Gastroesophageal sphincter (tissue), 3 donors: ENCODE results near the gene IGHMBP2.

ENCODE experiments used
- CTCF ChIP-seq, 4 experiments: fragments of 200-600 bp in 2 of 4; fragments of 450-650 bp in 2 of 4; sonication (generic) in 1 of 4; IDR thresholded peaks; one replicate each; pipeline ENCODE4 v1.5.1; 2017 to 2019; ENCODE audit warnings: antibody characterized with exemption in 4 of 4, mild to moderate bottlenecking in 2 of 4, moderate library complexity in 2 of 4
- POLR2AphosphoS5 ChIP-seq: sonication (generic); formaldehyde crosslinking; IDR thresholded peaks from one replicate; pipeline ENCODE4 v1.6.1; 2017; ENCODE audit warnings: antibody characterized with exemption

GRCh38 chr11:68933605-68934320, 30.1 kb downstream of the IGHMBP2 start:
- TF ChIP-seq CTCF (IDR thresholded peaks at IDR 0.05) (no peak), POLR2AphosphoS5 (peak; percentile 43)
